H1 (cell line): Measurements from ENCODE around the gene GPR25. TPM values are rescaled to one million over a fixed set of nuclear protein-coding genes. Genes with fewer than 3 reads are reported as not detected.

ENCODE experiments used
- CTCF ChIA-PET: fragments of 300-600 bp; sonication (Branson Sonifier 250); formaldehyde crosslinking; loops from one replicate; lab custom pipeline; 2021; ENCODE audit not compliant: partially characterized antibody; lab: Charles Lee
- POLR2A ChIA-PET: fragments of 300-600 bp; sonication (Branson Sonifier 250); formaldehyde crosslinking; loops from one replicate; lab custom pipeline; 2021; ENCODE audit warnings: inconsistent platforms; ENCODE audit not compliant: partially characterized antibody; lab: Charles Lee
- DNase-seq, 2 experiments: peaks; one replicate each; pipeline versions ENCODE4 v3.0.0 to v3.0.0-alpha.2; 2010 to 2022; ENCODE audit warnings: low spot score in 2 of 2, low read depth in 1 of 2, mixed read lengths in 1 of 2
- FAIRE-seq: peaks from 2 replicates; lab custom pipeline; 2011; peaks lifted over from hg19 to GRCh38; lab: Jason Lieb, UNC
- H2AFZ ChIP-seq: 2 replicates; pipeline ENCODE4 v1.8.1; 2012; ENCODE audit warnings: low read length, inconsistent platforms
- H2AK5ac ChIP-seq: 2 replicates; pipeline ENCODE4 v1.6.1; 2013; ENCODE audit warnings: low read depth, low read length
- H2BK120ac ChIP-seq: replicated peaks from 2 replicates; pipeline ENCODE3; 2013; ENCODE audit warnings: low read depth, low read length, inconsistent platforms
- H2BK12ac ChIP-seq: 2 replicates; pipeline ENCODE4 v1.6.1; 2013; ENCODE audit warnings: low read depth, low read length
- H2BK15ac ChIP-seq: 2 replicates; pipeline ENCODE4 v1.6.1; 2013; ENCODE audit warnings: low read length
- H2BK20ac ChIP-seq: 2 replicates; pipeline ENCODE4 v1.6.1; 2013; ENCODE audit warnings: low read length
- H2BK5ac ChIP-seq: 2 replicates; pipeline ENCODE4 v1.6.1; 2013; ENCODE audit warnings: low read depth, low read length
- H3K14ac ChIP-seq: 2 replicates; pipeline ENCODE4 v1.6.1; 2013; ENCODE audit warnings: inconsistent platforms; ENCODE audit not compliant: insufficient read length
- H3K18ac ChIP-seq: 2 replicates; pipeline ENCODE4 v1.6.1; 2013; ENCODE audit warnings: low read length; ENCODE audit errors: extremely low read depth
- H3K23ac ChIP-seq: 2 replicates; pipeline ENCODE4 v1.6.1; 2013; ENCODE audit warnings: inconsistent platforms; ENCODE audit not compliant: insufficient read length
- H3K23me2 ChIP-seq: 2 replicates; pipeline ENCODE4 v1.6.1; 2013; ENCODE audit warnings: low read depth, low read length
- H3K27ac ChIP-seq: 2 replicates; pipeline ENCODE4 v1.6.1; 2011; ENCODE audit warnings: low read depth, low read length, inconsistent platforms
- H3K27me3 ChIP-seq, 4 experiments: replicated peaks in 1 of 4; 1 replicate in 1 of 4; 2 replicates in 3 of 4; pipeline versions ENCODE4 v1.6.1 to v1.8.1; 2011 to 2013; ENCODE audit warnings: low read length in 3 of 4, mild to moderate bottlenecking in 3 of 4, inconsistent platforms in 2 of 4, mixed read lengths in 2 of 4, moderate library complexity in 1 of 4; ENCODE audit not compliant: control insufficient read depth in 3 of 4, insufficient read depth in 3 of 4; ENCODE audit errors: extremely low read depth in 1 of 4
- H3K36me3 ChIP-seq, 4 experiments: 2 replicates each; pipeline versions ENCODE4 v1.6.1 to v1.8.1; 2011 to 2013; ENCODE audit warnings: mild to moderate bottlenecking in 4 of 4, low read length in 3 of 4, moderate library complexity in 2 of 4, control low read depth in 1 of 4, inconsistent platforms in 1 of 4; ENCODE audit not compliant: insufficient read depth in 4 of 4, control insufficient read depth in 2 of 4
- H3K4ac ChIP-seq: replicated peaks from 2 replicates; pipeline ENCODE3; 2013; ENCODE audit warnings: low read length, low read depth, mixed read lengths, inconsistent platforms; ENCODE audit not compliant: insufficient read length
- H3K4me1 ChIP-seq, 4 experiments: replicated peaks in 1 of 4; 1 replicate in 1 of 4; 2 replicates in 3 of 4; pipeline versions ENCODE4 v1.6.1 to v1.8.1; 2011 to 2013; ENCODE audit warnings: low read length in 3 of 4, inconsistent platforms in 2 of 4, mixed read lengths in 1 of 4; ENCODE audit not compliant: insufficient read depth in 4 of 4, control insufficient read depth in 3 of 4
- H3K4me2 ChIP-seq, 2 experiments: 2 replicates each; pipeline versions ENCODE4 v1.6.1 to v1.8.1; 2011 to 2013; ENCODE audit warnings: low read depth in 2 of 2, low read length in 2 of 2, control low read depth in 1 of 2, inconsistent platforms in 1 of 2, mild to moderate bottlenecking in 1 of 2; ENCODE audit not compliant: insufficient read depth in 1 of 2
- H3K4me3 ChIP-seq, 4 experiments: fragments of 200-600, 300-600 bp in 1 of 4; sonication (generic), shearing (Covaris generic), sonication (Bioruptor Twin) in 1 of 4; 2 replicates each; pipeline versions ENCODE4 v1.5.1 to v1.8.1; 2011 to 2016; ENCODE audit warnings: low read length in 4 of 4, low read depth in 3 of 4, control low read depth in 2 of 4, inconsistent platforms in 2 of 4, mild to moderate bottlenecking in 2 of 4, mixed read lengths in 1 of 4, moderate library complexity in 1 of 4; ENCODE audit not compliant: insufficient read depth in 2 of 4; ENCODE audit errors: extremely low read depth in 1 of 4
- H3K56ac ChIP-seq: replicated peaks from 2 replicates; pipeline ENCODE3; 2013; ENCODE audit warnings: low read depth, mild to moderate bottlenecking, mixed read lengths, low read length, inconsistent platforms; ENCODE audit not compliant: insufficient read length
- H3K79me1 ChIP-seq: 2 replicates; pipeline ENCODE4 v1.6.1; 2013; ENCODE audit warnings: low read depth, low read length, control low read depth
- H3K79me2 ChIP-seq, 2 experiments: 2 replicates each; pipeline versions ENCODE4 v1.6.1 to v1.8.1; 2012 to 2013; ENCODE audit warnings: low read length in 2 of 2, mild to moderate bottlenecking in 2 of 2, inconsistent platforms in 1 of 2; ENCODE audit not compliant: insufficient read depth in 2 of 2, control insufficient read depth in 1 of 2
- H3K9ac ChIP-seq, 4 experiments: replicated peaks in 1 of 4; 1 replicate in 1 of 4; 2 replicates in 3 of 4; pipeline versions ENCODE4 v1.6.1 to v1.8.1; 2011 to 2013; ENCODE audit warnings: low read depth in 3 of 4, low read length in 3 of 4, control low read depth in 2 of 4, mild to moderate bottlenecking in 2 of 4, moderate library complexity in 2 of 4, inconsistent platforms in 1 of 4; ENCODE audit errors: extremely low read depth in 1 of 4
- H3K9me3 ChIP-seq, 2 experiments: 2 replicates each; pipeline versions ENCODE4 v1.6.1 to v1.8.1; 2012 to 2013; ENCODE audit warnings: mild to moderate bottlenecking in 2 of 2, moderate library complexity in 2 of 2, control low read depth in 1 of 2, inconsistent platforms in 1 of 2, low read depth in 1 of 2, low read length in 1 of 2, mixed read lengths in 1 of 2; ENCODE audit not compliant: insufficient read depth in 2 of 2
- H4K20me1 ChIP-seq, 2 experiments: replicated peaks in 1 of 2; 2 replicates each; pipeline versions ENCODE3 to v1.8.1; 2011 to 2013; ENCODE audit warnings: inconsistent platforms in 2 of 2, low read length in 2 of 2, mild to moderate bottlenecking in 1 of 2; ENCODE audit not compliant: insufficient read depth in 2 of 2, control insufficient read depth in 1 of 2
- H4K5ac ChIP-seq: 2 replicates; pipeline ENCODE4 v1.6.1; 2013; ENCODE audit warnings: low read length, low read depth, mixed read lengths, inconsistent platforms; ENCODE audit not compliant: insufficient read length
- H4K8ac ChIP-seq: 2 replicates; pipeline ENCODE4 v1.8.0; 2013; ENCODE audit warnings: mild to moderate bottlenecking, moderate library complexity, low read length, inconsistent platforms; ENCODE audit not compliant: insufficient read depth; ENCODE audit errors: extremely low read depth
- H4K91ac ChIP-seq: replicated peaks from 2 replicates; pipeline ENCODE3; 2013; ENCODE audit warnings: low read length, mixed read lengths, inconsistent platforms; ENCODE audit not compliant: insufficient read length
- CEBPB ChIP-seq: IDR thresholded peaks from 2 replicates; pipeline ENCODE4 v1.6.1; 2012; ENCODE audit warnings: low read depth, low read length
- CHD1 ChIP-seq: IDR thresholded peaks from 2 replicates; pipeline ENCODE4 v1.6.1; 2012; ENCODE audit warnings: low read depth, low read length, improper control_type of control experiment
- CHD2 ChIP-seq: IDR thresholded peaks from 2 replicates; pipeline ENCODE4 v1.6.1; 2012; ENCODE audit warnings: low read length, improper control_type of control experiment
- CTCF ChIP-seq, 3 experiments: IDR thresholded peaks; 1 replicate in 2 of 3; 2 replicates in 1 of 3; pipeline versions ENCODE4 v1.5.1 to v1.6.1; 2011; ENCODE audit warnings: low read length in 3 of 3, mild to moderate bottlenecking in 3 of 3, inconsistent platforms in 2 of 3, low read depth in 1 of 3, moderate library complexity in 1 of 3; ENCODE audit not compliant: insufficient read depth in 1 of 3; ENCODE audit errors: control extremely low read depth in 1 of 3
- JUND ChIP-seq: IDR thresholded peaks from 2 replicates; pipeline ENCODE4 v1.6.1; 2011; ENCODE audit warnings: mild to moderate bottlenecking, improper control_type of control experiment, low read length
- MAFK ChIP-seq: IDR thresholded peaks from 2 replicates; pipeline ENCODE4 v1.6.1; 2012; ENCODE audit warnings: low read depth, mild to moderate bottlenecking, improper control_type of control experiment, low read length
- NRF1 ChIP-seq: IDR thresholded peaks from 2 replicates; pipeline ENCODE4 v1.6.1; 2011; ENCODE audit warnings: mild to moderate bottlenecking, low read depth, low read length, improper control_type of control experiment
- PHF8 ChIP-seq: fragments of 200-600 bp; sonication (generic); conservative IDR thresholded peaks from 2 replicates; pipeline ENCODE4 v1.7.1; 2012; ENCODE audit warnings: low read depth, mild to moderate bottlenecking, inconsistent platforms, low read length, moderate library complexity
- POU5F1 ChIP-seq: IDR thresholded peaks from 2 replicates; pipeline ENCODE4 v1.6.1; 2011; ENCODE audit warnings: low read depth, mild to moderate bottlenecking, low read length, moderate library complexity
- SP4 ChIP-seq: IDR thresholded peaks from 2 replicates; pipeline ENCODE4 v1.6.1; 2012; ENCODE audit warnings: low read length, inconsistent platforms
- USF2 ChIP-seq: IDR thresholded peaks from 2 replicates; pipeline ENCODE4 v1.6.1; 2011; ENCODE audit warnings: low read length, improper control_type of control experiment
- WGBS, 2 experiments: shearing (Covaris generic) in 1 of 2; methylation state at CpG; one replicate each; pipeline versions ENCODE4 v1.1.6 to v1.1.7; 2013 to 2015; ENCODE audit warnings: low lambda C conversion rate in 2 of 2, mixed read lengths in 2 of 2, inconsistent platforms in 1 of 2, low coverage in 1 of 2, missing lambda C conversion rate in 1 of 2; ENCODE audit not compliant: insufficient replicate concordance in 2 of 2, insufficient coverage in 1 of 2, insufficient read length in 1 of 2; ENCODE audit errors: extremely low coverage in 1 of 2, missing lambda C conversion rate in 1 of 2; 5-methylcytosine and 5-hydroxymethylcytosine counted together
- polyA plus RNA-seq, 7 experiments: library from polyadenylated mRNA; depleted of rRNA in 3 of 7; stranded (reverse) in 5 of 7; unstranded in 2 of 7; fragments of >200 nt in 5 of 7; fragments of 200-250 nt in 2 of 7; gene quantifications; 1 replicate in 5 of 7; 2 replicates in 1 of 7; 4 replicates in 1 of 7; pipeline versions ENCODE4 v1.2.1 to v1.2.3, GENCODE V29; 2011 to 2013; ENCODE audit warnings: missing spikeins in 2 of 7, mixed read lengths in 2 of 7
- total RNA-seq: library from RNA; stranded (reverse); fragmentation: NEBNext Ultra II Directional; extraction: Animal tissue kit (Norgen Biotek cat#: 25700); gene quantifications from 2 replicates; pipeline ENCODE4 v1.2.1, GENCODE V29; 2021

GPR25 gene
- total and polyA plus RNA-seq, 2 of the 8 experiments (the other 6 are each of a cell fraction or from before 2014, with no cell fraction given): not detected

GRCh38 chr1:200834383-200834782 is 38.4 kb upstream of the GPR25 start:
- H3K9ac ChIP-seq: no peak overlapping the region
- H3K79me1 ChIP-seq: no peaks in the 10 kb centered on the region
- no peak overlapping the region for H4K8ac ChIP-seq
- H3K23me2 ChIP-seq: no peaks in the 10 kb centered on the region
- no peaks in the 10 kb centered on the region for H3K79me2 ChIP-seq
- H3K23ac ChIP-seq: no peak overlapping the region
- H3K56ac ChIP-seq: no peak overlapping the region
- peaks cover 0 to 2% of the 10 kb centered on the region in 2 experiments for H4K20me1 ChIP-seq
- no peak overlapping the region for H2AFZ ChIP-seq
- no peaks in the 10 kb centered on the region for H3K9me3 ChIP-seq
- H4K91ac ChIP-seq: no peak overlapping the region
- H3K27me3 ChIP-seq: no peaks in the 10 kb centered on the region
- no peak overlapping the region for H3K4ac ChIP-seq
- peaks cover 0 to 6% (median 1%) of the 10 kb centered on the region in 4 experiments; a peak in 3 of 8 replicates for H3K36me3 ChIP-seq
- H3K4me2 ChIP-seq: no peak overlapping the region
- 93% methylated on average over 5 of the region's 5 CpGs; no CpG with 5 or more reads in 1 of the 2 experiments for WGBS, 2 experiments
- DNase-seq (no peak), FAIRE-seq (no peak)
- H2AK5ac ChIP-seq: no peak overlapping the region
- ChIA-PET CTCF (interaction anchor here (0.9 kb wide), 1 partner anchor 25 kb away, joined by 3 read pairs; no protein-coding TSS in a partner anchor), POLR2A (no interaction called here)
- no peak overlapping the region for H2BK120ac ChIP-seq
- H2BK20ac ChIP-seq: no peak overlapping the region
- no peak overlapping the region for H2BK12ac ChIP-seq
- H2BK15ac ChIP-seq: no peak overlapping the region
- H3K4me1 ChIP-seq: no peaks in the 10 kb centered on the region
- no peak overlapping the region for H3K14ac ChIP-seq
- no peak overlapping the region for H3K27ac ChIP-seq
- H3K4me3 ChIP-seq: no peak overlapping the region
- no peak overlapping the region for H4K5ac ChIP-seq
- H2BK5ac ChIP-seq: no peak overlapping the region
- no peak overlapping the region for H3K18ac ChIP-seq
- TF ChIP-seq CEBPB (no peak), CHD2 (no peak), PHF8 (no peak), MAFK (no peak), CHD1 (no peak), JUND (no peak), POU5F1 (no peak), CTCF (IDR thresholded peaks at IDR 0.05; ENCODE audit: control extremely low read depth in 1 of 3, insufficient read depth in 1 of 3, low read depth in 1 of 3, low read length in 3 of 3) (no peak), SP4 (no peak), NRF1 (no peak), USF2 (no peak)
